MG63 (cell line): ENCODE measurements around the gene AK3. TPM values are rescaled to one million over a fixed set of nuclear protein-coding genes. Genes with fewer than 3 reads are reported as not detected.
A peak's percentile ranks its signal among the peaks of the same experiment; 100 is the strongest.
"Not testable (repeated sequence)": the region's sequence is repeated elsewhere in the genome, so short reads cannot be mapped to it uniquely, and the experiment has no call there.

Experiments
- DNase-seq: peaks from one replicate; pipeline ENCODE4 v3.0.0-alpha.2; 2020
- H3K27me3 ChIP-seq: fragments of 250-450 bp; sonication (Bioruptor Pico); 2 replicates; pipeline ENCODE4 v1.5.1; 2020; ENCODE audit warnings: mild to moderate bottlenecking, moderate library complexity
- H3K36me3 ChIP-seq: fragments of 250-450 bp; sonication (Bioruptor Pico); 2 replicates; pipeline ENCODE4 v1.5.1; 2020; ENCODE audit warnings: mild to moderate bottlenecking, moderate library complexity
- H3K4me3 ChIP-seq: fragments of 250-450 bp; sonication (Bioruptor Pico); 2 replicates; pipeline ENCODE4 v1.5.1; 2020; ENCODE audit warnings: mild to moderate bottlenecking, moderate library complexity
- H3K9me3 ChIP-seq: fragments of 250-450 bp; sonication (Bioruptor Pico); 2 replicates; pipeline ENCODE4 v1.5.1; 2020; ENCODE audit warnings: mild to moderate bottlenecking, moderate library complexity
- total RNA-seq: library from RNA; depleted of rRNA; stranded (reverse); fragments of >200 nt; shearing (Covaris generic); gene quantifications from 2 replicates; pipeline ENCODE4 v1.2.3, GENCODE V29; 2014; ENCODE audit warnings: low replicate concordance; rRNA removed

AK3 gene
- total RNA-seq, 1 experiment from 2014 or later = 13.9 TPM

DNA sequence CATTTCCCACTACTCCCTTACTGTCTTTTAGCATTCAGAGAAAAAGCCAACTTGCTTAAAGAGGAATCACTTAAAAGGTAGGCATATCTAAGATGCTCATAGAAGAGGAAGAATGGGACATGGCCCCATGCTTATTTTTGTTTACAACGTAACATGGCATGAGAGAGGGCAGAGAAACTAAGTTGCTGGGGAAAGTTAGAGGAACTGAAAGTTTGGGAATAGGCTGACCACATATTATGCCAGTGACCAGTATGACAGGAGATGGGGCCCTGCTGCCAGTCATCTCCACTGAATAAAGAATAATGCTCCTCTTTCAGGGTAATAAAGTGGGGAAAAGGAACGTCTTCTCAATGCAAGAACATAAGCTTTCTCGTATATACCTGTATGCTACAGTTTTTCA is 77.0 kb downstream of the AK3 start:
- Histone ChIP-seq H3K4me3 (no peak overlapping the region), H3K36me3 (no peaks in the 10 kb centered on the region), H3K27me3 (no peaks in the 10 kb centered on the region), H3K9me3 (no peaks in the 10 kb centered on the region)
- DNase-seq = no peak

- H3K36me3 ChIP-seq = no peaks in the 10 kb centered on the region
- H3K27me3 ChIP-seq = no peaks in the 10 kb centered on the region
- H3K4me3 ChIP-seq = peak overlapping the region; percentile 54
- no peaks in the 10 kb centered on the region for H3K9me3 ChIP-seq
- DNase-seq = no peak
Measured at GRCh38 chr9:4662989-4663792, 77.8 kb downstream of the AK3 start.

GRCh38 chr9:4662108-4662988 is 78.7 kb downstream of the AK3 start, which contains the start of gene PLPP6:
Gene PLPP6, plus strand, starts transcription at chr9:4662294. Its CDS starts 82 bp downstream, at chr9:4662376.
- no peaks in the 10 kb centered on the region for H3K36me3 ChIP-seq
- H3K9me3 ChIP-seq = no peaks in the 10 kb centered on the region
- no peaks in the 10 kb centered on the region for H3K27me3 ChIP-seq
- peak; percentile 74 for DNase-seq
- peak within 1 kb of the TSS; percentile 54 for H3K4me3 ChIP-seq

GRCh38 chr9:4661611-4662010 is 79.4 kb downstream of the AK3 start:
- Histone ChIP-seq H3K9me3 (no peaks in the 10 kb centered on the region), H3K4me3 (peak overlapping the region; percentile 54)
- DNase-seq = no peak

GRCh38 chr9:4661165-4661564 is 79.8 kb downstream of the AK3 start:
- DNase-seq = no peak

More at GRCh38 chr9:4661611-4662010, 79.4 kb downstream of the AK3 start:
- Histone ChIP-seq H3K36me3 (no peaks in the 10 kb centered on the region), H3K27me3 (no peaks in the 10 kb centered on the region)

DNA sequence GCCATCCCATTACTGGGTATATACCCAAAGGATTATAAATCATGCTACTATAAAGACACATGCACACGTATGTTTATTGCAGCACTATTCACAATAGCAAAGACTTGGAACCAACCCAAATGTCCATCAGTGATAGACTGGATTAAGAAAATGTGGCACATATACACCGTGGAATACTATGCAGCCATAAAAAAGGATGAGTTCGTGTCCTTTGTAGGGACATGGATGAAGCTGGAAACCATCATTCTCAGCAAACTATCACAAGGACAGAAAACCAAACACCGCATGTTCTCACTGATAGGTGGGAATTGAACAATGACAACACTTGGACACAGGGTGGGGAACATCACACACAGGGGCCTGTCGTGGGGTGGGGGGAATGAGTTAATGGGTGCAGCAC is 80.3 kb downstream of the AK3 start:
- H3K4me3 ChIP-seq, H3K27me3 ChIP-seq, DNase-seq, H3K36me3 ChIP-seq, H3K9me3 ChIP-seq: not testable (repeated sequence)

More at GRCh38 chr9:4661165-4661564, 79.8 kb downstream of the AK3 start:
- no peak overlapping the region for H3K4me3 ChIP-seq
- H3K27me3 ChIP-seq = no peaks in the 10 kb centered on the region
- H3K9me3 ChIP-seq = no peaks in the 10 kb centered on the region
- no peaks in the 10 kb centered on the region for H3K36me3 ChIP-seq

Other genes with a start within 250 kb of the AK3 start
- 2.0 and 3.5 TPM in 2 replicates for gene PLPP6, start 78.9 kb downstream of the AK3 start, total RNA-seq
- gene SPATA6L, start 74.7 kb downstream of the AK3 start, total RNA-seq = not detected in 2 replicates
- gene CDC37L1, start 61.6 kb downstream of the AK3 start, total RNA-seq = 12.9 and 17.0 TPM in 2 replicates
- 6.8 and 9.0 TPM in 2 replicates for gene RCL1, start 51.7 kb upstream of the AK3 start, total RNA-seq
- gene JAK2, start 244.1 kb upstream of the AK3 start, total RNA-seq = 0.81 and 4.2 TPM in 2 replicates